Measurements from ENCODE around the gene DPP6.

DPP6 gene

GRCh38 chr7:154255324-154255723, 203.1 kb downstream of the DPP6 start:
- Histone ChIP-seq H3K27me3 (ENCODE audit: insufficient read depth, poor library complexity, severe bottlenecking) (no peaks in the 10 kb centered on the region), H3K27ac (ENCODE audit: poor library complexity, severe bottlenecking) (no peak overlapping the region), H3K9me3 (ENCODE audit: severe bottlenecking) (peaks cover 2% of the 10 kb centered on the region), H3K4me1 (ENCODE audit: insufficient read depth, poor library complexity, severe bottlenecking) (no peaks in the 10 kb centered on the region), H3K4me3 (ENCODE audit: severe bottlenecking) (no peak overlapping the region), H3K36me3 (ENCODE audit: low read depth) (no peaks in the 10 kb centered on the region)
- ATAC-seq (ENCODE audit: low read depth) (no peak), DNase-seq (ENCODE audit: low spot score) (no peak)
- TF ChIP-seq CTCF (IDR thresholded peaks at IDR 0.05; ENCODE audit: poor library complexity, severe bottlenecking) = no peak

- peaks cover 2% of the 10 kb centered on the region for H3K9me3 ChIP-seq (ENCODE audit: severe bottlenecking)
- no peak for ATAC-seq (ENCODE audit: low read depth)
- DNase-seq (ENCODE audit: low spot score) = no peak
- no peaks in the 10 kb centered on the region for H3K4me1 ChIP-seq (ENCODE audit: insufficient read depth, poor library complexity, severe bottlenecking)
- no peaks in the 10 kb centered on the region for H3K27me3 ChIP-seq (ENCODE audit: insufficient read depth, poor library complexity, severe bottlenecking)
- no peaks in the 10 kb centered on the region for H3K36me3 ChIP-seq (ENCODE audit: low read depth)
- H3K27ac ChIP-seq (ENCODE audit: poor library complexity, severe bottlenecking) = no peak overlapping the region
- TF ChIP-seq CTCF (IDR thresholded peaks at IDR 0.05; ENCODE audit: poor library complexity, severe bottlenecking) = no peak
- no peak overlapping the region for H3K4me3 ChIP-seq (ENCODE audit: severe bottlenecking)
Measured at GRCh38 chr7:154256150-154256549, 204.0 kb downstream of the DPP6 start.

GRCh38 chr7:154259396-154259795, 207.2 kb downstream of the DPP6 start:
- DNase-seq (ENCODE audit: low spot score) (no peak), ATAC-seq (ENCODE audit: low read depth) (no peak)
- TF ChIP-seq CTCF (IDR thresholded peaks at IDR 0.05; ENCODE audit: poor library complexity, severe bottlenecking) = no peak
- Histone ChIP-seq H3K27me3 (ENCODE audit: insufficient read depth, poor library complexity, severe bottlenecking) (no peaks in the 10 kb centered on the region), H3K36me3 (ENCODE audit: low read depth) (no peaks in the 10 kb centered on the region), H3K9me3 (ENCODE audit: severe bottlenecking) (peaks cover 2% of the 10 kb centered on the region), H3K27ac (ENCODE audit: poor library complexity, severe bottlenecking) (no peak overlapping the region), H3K4me1 (ENCODE audit: insufficient read depth, poor library complexity, severe bottlenecking) (no peaks in the 10 kb centered on the region), H3K4me3 (ENCODE audit: severe bottlenecking) (no peak overlapping the region)

- no peak for ATAC-seq (ENCODE audit: low read depth)
- Histone ChIP-seq H3K4me1 (ENCODE audit: insufficient read depth, poor library complexity, severe bottlenecking) (no peaks in the 10 kb centered on the region), H3K27me3 (ENCODE audit: insufficient read depth, poor library complexity, severe bottlenecking) (no peaks in the 10 kb centered on the region), H3K4me3 (ENCODE audit: severe bottlenecking) (no peak overlapping the region), H3K36me3 (ENCODE audit: low read depth) (no peaks in the 10 kb centered on the region), H3K9me3 (ENCODE audit: severe bottlenecking) (peaks cover 3% of the 10 kb centered on the region), H3K27ac (ENCODE audit: poor library complexity, severe bottlenecking) (no peak overlapping the region)
- TF ChIP-seq CTCF (IDR thresholded peaks at IDR 0.05; ENCODE audit: poor library complexity, severe bottlenecking) = no peak
- no peak for DNase-seq (ENCODE audit: low spot score)
Measured at GRCh38 chr7:154287356-154287755, 235.2 kb downstream of the DPP6 start.

GRCh38 chr7:154289119-154289518, 236.9 kb downstream of the DPP6 start:
- no peaks in the 10 kb centered on the region for H3K4me1 ChIP-seq (ENCODE audit: insufficient read depth, poor library complexity, severe bottlenecking)
- H3K9me3 ChIP-seq (ENCODE audit: severe bottlenecking) = no peaks in the 10 kb centered on the region
- H3K36me3 ChIP-seq (ENCODE audit: low read depth) = no peaks in the 10 kb centered on the region
- TF ChIP-seq CTCF (IDR thresholded peaks at IDR 0.05; ENCODE audit: poor library complexity, severe bottlenecking) = no peak
- H3K4me3 ChIP-seq (ENCODE audit: severe bottlenecking) = no peak overlapping the region
- no peaks in the 10 kb centered on the region for H3K27me3 ChIP-seq (ENCODE audit: insufficient read depth, poor library complexity, severe bottlenecking)
- no peak for DNase-seq (ENCODE audit: low spot score)
- H3K27ac ChIP-seq (ENCODE audit: poor library complexity, severe bottlenecking) = no peak overlapping the region
- no peak for ATAC-seq (ENCODE audit: low read depth)

All from RWPE2 (cell line).